ENCODE measurements around the gene CCDC142. TPM values are rescaled to one million over a fixed set of nuclear protein-coding genes. Genes with fewer than 3 reads are reported as not detected.
"Not testable (repeated sequence)": the region's sequence is repeated elsewhere in the genome, so short reads cannot be mapped to it uniquely, and the experiment has no call there.

Gene CCDC142
- total and polyA plus RNA-seq, 3 experiments from 2014 or later = 9.7 to 22.8 (median 20.3) TPM

DNA sequence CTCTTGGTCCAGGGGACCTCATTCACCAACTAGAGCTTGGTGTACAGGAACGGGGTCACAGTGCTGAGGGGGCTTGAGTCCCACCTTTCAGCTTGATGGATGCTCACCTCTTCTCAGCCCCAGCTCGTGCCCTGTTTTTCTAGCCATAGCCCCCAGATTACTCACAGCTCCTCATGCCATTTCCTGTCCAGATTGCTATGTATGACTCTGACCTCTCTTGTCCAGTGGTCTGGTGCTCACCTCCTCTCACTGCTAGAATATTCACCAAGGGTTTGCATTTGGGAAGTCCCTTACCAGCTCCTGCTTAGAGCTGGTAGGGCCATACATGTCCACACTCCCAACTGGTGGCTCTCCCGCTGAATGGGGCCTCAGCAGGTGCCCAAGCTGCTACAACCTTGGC is 10.7 kb upstream of the CCDC142 start:
- Histone ChIP-seq H3K27ac (ENCODE audit: low read depth, low read length) (no peak overlapping the region), H3K27me3 (ENCODE audit: insufficient read depth, low read length, poor library complexity, severe bottlenecking) (peaks cover 3% of the 10 kb centered on the region), H3K4me3 (ENCODE audit: low read length) (no peak overlapping the region), H3K9me3 (ENCODE audit: low read length) (no peaks in the 10 kb centered on the region), H3K36me3 (ENCODE audit: insufficient read depth, low read length) (peaks cover 24% of the 10 kb centered on the region), H3K4me1 (ENCODE audit: insufficient read depth, low read length) (peaks cover 9% of the 10 kb centered on the region)
- H3K27ac Mint-ChIP-seq = peak overlapping the region in 1 of 8 donors; percentile 40
- H3K9me3 Mint-ChIP-seq = no peaks in the 10 kb centered on the region
- DNase-seq = no peak
- H3K27me3 Mint-ChIP-seq = peaks cover 4% of the 10 kb centered on the region in 2 donors
- POLR2A ChIA-PET = no interaction called here
- H3K36me3 Mint-ChIP-seq = peaks cover 7 to 58% (median 16%) of the 10 kb centered on the region in 3 donors
- CTCF ChIA-PET = interaction anchor here (1.0 to 1.2 kb wide), 2 partner anchors 11 to 38 kb away, joined by 4 to 10 read pairs; partner anchors contain the start of genes CCDC142 and TTC31
- H3K4me1 Mint-ChIP-seq = peaks cover 5 to 11% (median 11%) of the 10 kb centered on the region in 3 donors
- H3K4me3 Mint-ChIP-seq = no peak overlapping the region

DNA sequence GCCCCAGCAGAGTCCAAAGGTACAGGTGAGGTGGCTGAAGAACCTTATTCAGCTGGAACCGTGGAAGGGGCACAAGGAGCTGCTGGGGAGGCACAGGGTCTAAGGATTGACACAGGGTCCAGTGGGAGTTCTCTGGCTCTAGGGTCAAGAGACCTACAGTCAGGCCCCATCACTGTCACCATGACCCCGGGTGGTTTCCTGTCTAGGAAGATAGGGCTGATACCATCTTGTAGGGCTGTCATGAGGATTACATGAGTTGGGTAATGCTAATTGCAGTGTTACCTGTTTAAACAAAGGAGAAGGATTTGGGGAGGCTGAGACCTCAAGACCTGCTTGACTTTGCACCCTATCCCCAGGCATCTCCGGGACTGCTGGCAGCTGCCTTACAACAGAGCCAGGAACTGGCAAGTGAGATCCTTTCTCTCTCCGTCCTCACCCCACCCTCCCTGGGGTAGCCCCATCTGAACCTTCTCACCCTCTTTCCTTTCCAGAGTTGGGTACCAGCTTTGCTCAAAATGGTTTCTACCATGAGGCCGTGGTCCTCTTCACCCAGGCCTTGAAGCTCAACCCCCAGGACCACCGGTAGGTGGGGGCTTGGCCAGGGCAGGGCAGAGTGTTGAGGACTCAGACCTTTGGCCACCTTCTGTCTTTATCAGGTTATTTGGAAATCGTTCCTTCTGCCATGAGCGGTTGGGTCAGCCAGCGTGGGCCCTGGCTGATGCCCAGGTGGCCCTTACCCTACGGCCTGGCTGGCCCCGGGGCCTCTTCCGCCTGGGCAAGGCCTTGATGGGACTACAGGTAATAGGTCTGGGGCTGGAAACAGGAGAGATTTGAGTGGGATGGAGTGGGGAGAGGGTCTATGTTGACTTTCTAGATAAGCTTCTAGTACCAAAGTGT is 9.1 kb upstream of the CCDC142 start:
- Mint-ChIP-seq H3K36me3 (peaks cover 7 to 64% (median 17%) of the 10 kb centered on the region in 3 donors), H3K9me3 (no peaks in the 10 kb centered on the region), H3K27ac (no peak overlapping the region), H3K4me1 (peaks cover 0 to 1% (median 0%) of the 10 kb centered on the region in 3 donors), H3K4me3 (no peak overlapping the region), H3K27me3 (no peaks in the 10 kb centered on the region)
- Histone ChIP-seq H3K4me3 (ENCODE audit: low read length) (no peak overlapping the region), H3K27me3 (ENCODE audit: insufficient read depth, low read length, poor library complexity, severe bottlenecking) (no peaks in the 10 kb centered on the region), H3K4me1 (ENCODE audit: insufficient read depth, low read length) (no peaks in the 10 kb centered on the region), H3K9me3 (ENCODE audit: low read length) (no peaks in the 10 kb centered on the region), H3K27ac (ENCODE audit: low read depth, low read length) (no peak overlapping the region), H3K36me3 (ENCODE audit: insufficient read depth, low read length) (peaks cover 31% of the 10 kb centered on the region)
- ChIA-PET POLR2A (no interaction called here), CTCF (interaction anchor here (0.9 kb wide), 1 partner anchor 9 kb away, joined by 5 read pairs; the partner anchor contains the start of genes CCDC142 and TTC31)
- no peak for DNase-seq

GRCh38 chr2:74489906-74490305 is 7.1 kb upstream of the CCDC142 start:
- no peak for DNase-seq
- POLR2A ChIA-PET = interaction anchor here (0.6 kb wide), 1 partner anchor 29 kb away, joined by 7 read pairs; no protein-coding TSS in a partner anchor
- H3K27ac ChIP-seq (ENCODE audit: low read depth, low read length) = no peak overlapping the region
- no peaks in the 10 kb centered on the region for H3K9me3 ChIP-seq (ENCODE audit: low read length)
- Mint-ChIP-seq H3K9me3 (no peaks in the 10 kb centered on the region), H3K27me3 (no peaks in the 10 kb centered on the region), H3K4me1 (peaks cover 2 to 10% (median 4%) of the 10 kb centered on the region in 3 donors), H3K27ac (no peak overlapping the region), H3K4me3 (no peak overlapping the region), H3K36me3 (peaks cover 7 to 80% (median 20%) of the 10 kb centered on the region in 3 donors)
- H3K4me1 ChIP-seq (ENCODE audit: insufficient read depth, low read length) = no peaks in the 10 kb centered on the region
- CTCF ChIA-PET = interaction anchor here (1.1 to 1.3 kb wide), 3 partner anchors 10 to 55 kb away, joined by 3 to 4 read pairs (median 3); no protein-coding TSS in a partner anchor
- H3K4me3 ChIP-seq (ENCODE audit: low read length) = no peak overlapping the region
- peaks cover 35% of the 10 kb centered on the region for H3K36me3 ChIP-seq (ENCODE audit: insufficient read depth, low read length)
- H3K27me3 ChIP-seq (ENCODE audit: insufficient read depth, low read length, poor library complexity, severe bottlenecking) = no peaks in the 10 kb centered on the region

GRCh38 chr2:74488643-74489481 is 6.1 kb upstream of the CCDC142 start:
- H3K27ac Mint-ChIP-seq = no peak overlapping the region
- CTCF ChIA-PET = interaction anchor here (1.1 to 1.3 kb wide), 3 partner anchors 12 to 43 kb away, joined by 3 to 4 read pairs (median 4); no protein-coding TSS in a partner anchor
- H3K27ac ChIP-seq (ENCODE audit: low read depth, low read length) = no peak overlapping the region
- no peaks in the 10 kb centered on the region for H3K27me3 Mint-ChIP-seq
- no peak for DNase-seq
- peaks cover 7 to 76% (median 21%) of the 10 kb centered on the region in 3 donors for H3K36me3 Mint-ChIP-seq
- H3K4me1 Mint-ChIP-seq = peaks cover 4 to 15% (median 10%) of the 10 kb centered on the region in 3 donors
- no peaks in the 10 kb centered on the region for H3K9me3 Mint-ChIP-seq
- no peaks in the 10 kb centered on the region for H3K27me3 ChIP-seq (ENCODE audit: insufficient read depth, low read length, poor library complexity, severe bottlenecking)
- H3K36me3 ChIP-seq (ENCODE audit: insufficient read depth, low read length) = peaks cover 35% of the 10 kb centered on the region
- POLR2A ChIA-PET = interaction anchor here (0.6 kb wide), 2 partner anchors 11 to 37 kb away, joined by 3 to 4 read pairs; no protein-coding TSS in a partner anchor
- no peak overlapping the region for H3K4me3 ChIP-seq (ENCODE audit: low read length)
- no peaks in the 10 kb centered on the region for H3K4me1 ChIP-seq (ENCODE audit: insufficient read depth, low read length)
- H3K9me3 ChIP-seq (ENCODE audit: low read length) = no peaks in the 10 kb centered on the region
- no peak overlapping the region for H3K4me3 Mint-ChIP-seq

DNA sequence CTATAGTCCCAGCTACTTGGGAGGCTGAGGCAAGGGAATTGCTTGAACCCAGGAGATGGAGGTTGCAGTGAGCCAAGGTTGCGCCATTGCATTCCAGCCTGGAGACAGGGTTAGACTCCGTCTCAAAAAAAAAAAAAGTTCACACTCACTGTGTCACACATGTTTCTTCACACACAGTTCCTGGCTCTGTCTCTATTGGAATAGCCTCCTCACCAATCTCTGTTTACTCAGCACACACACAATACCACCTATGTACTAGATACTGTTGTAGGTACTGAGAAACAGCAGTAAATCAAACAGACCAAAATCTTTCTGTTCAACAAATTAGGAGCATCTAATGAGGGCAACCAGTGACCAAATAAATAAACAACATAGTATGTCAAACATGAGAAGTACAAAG is 3.3 kb upstream of the CCDC142 start:
- H3K4me1 Mint-ChIP-seq = peaks cover 20 to 39% (median 28%) of the 10 kb centered on the region in 3 donors
- peaks cover 16% of the 10 kb centered on the region for H3K4me1 ChIP-seq (ENCODE audit: insufficient read depth, low read length)
- CTCF ChIA-PET = no interaction called here
- no peak for DNase-seq
- H3K4me3 Mint-ChIP-seq = peak overlapping the region in 1 of 7 donors; percentile 10
- no peak overlapping the region for H3K4me3 ChIP-seq (ENCODE audit: low read length)
- no peaks in the 10 kb centered on the region for H3K27me3 Mint-ChIP-seq
- no peaks in the 10 kb centered on the region for H3K9me3 Mint-ChIP-seq
- no peaks in the 10 kb centered on the region for H3K9me3 ChIP-seq (ENCODE audit: low read length)
- POLR2A ChIA-PET = no interaction called here
- H3K36me3 ChIP-seq (ENCODE audit: insufficient read depth, low read length) = peaks cover 20% of the 10 kb centered on the region
- H3K27me3 ChIP-seq (ENCODE audit: insufficient read depth, low read length, poor library complexity, severe bottlenecking) = no peaks in the 10 kb centered on the region
- H3K27ac ChIP-seq (ENCODE audit: low read depth, low read length) = no peak overlapping the region
- H3K27ac Mint-ChIP-seq = no peak overlapping the region
- H3K36me3 Mint-ChIP-seq = peaks cover 4 to 61% (median 11%) of the 10 kb centered on the region in 3 donors

GRCh38 chr2:74483675-74484164 is 922 bp upstream of the CCDC142 start:
- DNase-seq; H3K9me3 ChIP-seq (ENCODE audit: low read length); H3K27me3 Mint-ChIP-seq; H3K27me3 ChIP-seq (ENCODE audit: insufficient read depth, low read length, poor library complexity, severe bottlenecking); H3K9me3 Mint-ChIP-seq: not testable (repeated sequence)
- ChIA-PET CTCF (interaction anchor here (0.9 to 5.6 kb wide), 18 partner anchors 8 to 232 kb away, joined by 3 to 83 read pairs (median 8); partner anchors contain the start of genes AUP1, HTRA2, INO80B and LBX2), POLR2A (interaction anchor here (0.8 to 3.9 kb wide), 4 partner anchors 11 to 48 kb away, joined by 3 to 56 read pairs (median 33); partner anchors contain the start of genes INO80B, MRPL53 and WBP1)
- Mint-ChIP-seq H3K4me3 (peak overlapping the region; percentile 98 to 100 (median 100)), H3K36me3 (peaks cover 0 to 55% (median 9%) of the 10 kb centered on the region in 3 donors), H3K27ac (peak overlapping the region; percentile 3 to 100 (median 100)), H3K4me1 (peaks cover 32 to 56% (median 45%) of the 10 kb centered on the region in 3 donors)
- peaks cover 18% of the 10 kb centered on the region for H3K36me3 ChIP-seq (ENCODE audit: insufficient read depth, low read length)
- H3K4me3 ChIP-seq (ENCODE audit: low read length) = peak overlapping the region; percentile 99
- H3K4me1 ChIP-seq (ENCODE audit: insufficient read depth, low read length) = peaks cover 25% of the 10 kb centered on the region
- H3K27ac ChIP-seq (ENCODE audit: low read depth, low read length) = peak overlapping the region; percentile 89
